HG03460 (cell line): ENCODE results near the gene PPT2.

Source experiments
- ATAC-seq: cut with Tn5 transposase; IDR thresholded peaks from one replicate; pipeline ENCODE4 v1.9.1; 2021; ENCODE audit not compliant: unreplicated experiment

Gene PPT2

GRCh38 chr6:32151181-32151862 lies 2.6 kb upstream of the PPT2 start:
- ATAC-seq, result no peak

GRCh38 chr6:32151863-32152768 lies 1.8 kb upstream of the PPT2 start, which contains the start of gene PRRT1:
PRRT1 (minus strand) TSS chr6:32151939; CDS start chr6:32151827, 112 bp downstream.
- no peak for ATAC-seq

GRCh38 chr6:32152769-32153563 lies 975 bp upstream of the PPT2 start:
- no peak for ATAC-seq

- no peak for ATAC-seq
Observed at GRCh38 chr6:32154514-32155161, 697 bp downstream of the PPT2 start.

GRCh38 chr6:32156891-32157290 lies 3.0 kb downstream of the PPT2 start:
- no peak for ATAC-seq

- ATAC-seq, result no peak
Observed at GRCh38 chr6:32158052-32158451, 4.1 kb downstream of the PPT2 start.

GRCh38 chr6:32163559-32164258 lies 9.8 kb downstream of the PPT2 start:
- no peak for ATAC-seq

- ATAC-seq, result no peak
Observed at GRCh38 chr6:32164295-32164694, 10.4 kb downstream of the PPT2 start, which contains the start of gene EGFL8. EGFL8 (plus strand) TSS chr6:32164595; CDS start chr6:32166166, 1,571 bp downstream.

GRCh38 chr6:32166411-32167061 lies 12.6 kb downstream of the PPT2 start:
- no peak for ATAC-seq

- ATAC-seq, result no peak
Observed at GRCh38 chr6:32167154-32167760, 13.3 kb downstream of the PPT2 start.

GRCh38 chr6:32167761-32168262 lies 13.9 kb downstream of the PPT2 start:
- ATAC-seq, result no peak

- no peak for ATAC-seq
Observed at GRCh38 chr6:32168350-32168749, 14.4 kb downstream of the PPT2 start.

- no peak for ATAC-seq
Observed at GRCh38 chr6:32168807-32169591, 15.1 kb downstream of the PPT2 start.

GRCh38 chr6:32170294-32170693 lies 16.4 kb downstream of the PPT2 start:
- no peak for ATAC-seq

GRCh38 chr6:32171234-32171633 lies 17.3 kb downstream of the PPT2 start:
- no peak for ATAC-seq

- no peak for ATAC-seq
Observed at GRCh38 chr6:32173051-32173727, 19.2 kb downstream of the PPT2 start.

- no peak for ATAC-seq
Observed at GRCh38 chr6:32174416-32174815, 20.5 kb downstream of the PPT2 start.

GRCh38 chr6:32175322-32175710 lies 21.4 kb downstream of the PPT2 start:
- ATAC-seq, result no peak
